HL-60/S4 treated with phorbol 12-myristate 13-acetate at 8.2 ng/mL for 4 days and 3 days (cell line): ENCODE measurements around the gene GRIK1.

Experiments
- in situ Hi-C: fragments of 300-500 bp; cut with MboI; formaldehyde crosslinking; loops from 2 replicates; pipeline ENCODE4 v1.15.0; 2022; ENCODE audit warnings: low sequenced_read_pairs

Gene GRIK1

DNA sequence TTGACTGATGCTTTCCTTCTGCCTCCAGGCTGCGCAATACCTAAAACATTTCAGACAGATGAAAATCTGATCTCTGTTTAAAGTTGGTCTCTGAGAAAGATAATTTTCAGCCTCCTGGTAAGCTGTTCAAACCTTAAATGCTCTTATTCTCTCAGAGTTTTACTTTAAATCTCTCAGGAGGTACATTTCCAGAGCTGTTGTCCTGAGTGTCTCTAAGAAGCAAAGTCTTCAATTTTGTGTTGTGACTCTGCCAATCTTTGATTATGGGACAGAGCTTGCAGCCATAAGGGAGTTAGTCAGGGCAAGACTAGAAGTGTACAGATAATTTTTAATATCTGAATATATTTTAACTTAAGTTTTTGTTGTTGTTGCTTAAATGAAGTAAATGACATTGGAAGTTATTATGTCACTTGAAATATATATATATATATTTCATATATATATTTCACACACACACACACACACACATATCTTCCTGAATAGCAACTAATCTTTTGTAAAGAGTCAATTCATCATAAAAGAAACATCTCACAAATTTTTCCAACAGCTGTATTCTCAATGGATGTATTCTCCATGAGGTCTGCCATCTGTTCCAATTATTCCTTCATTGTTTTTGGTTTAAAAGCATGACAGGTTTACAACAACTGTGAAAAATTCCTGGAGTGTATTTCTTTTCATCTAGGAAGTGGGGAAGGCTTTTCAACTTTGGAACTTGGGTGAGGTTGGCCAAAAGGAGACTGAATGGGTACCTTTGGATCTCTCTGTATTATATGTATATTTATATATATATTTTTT lies 381.7 kb downstream of the GRIK1 start:
- in situ Hi-C loops = no loop called here

DNA sequence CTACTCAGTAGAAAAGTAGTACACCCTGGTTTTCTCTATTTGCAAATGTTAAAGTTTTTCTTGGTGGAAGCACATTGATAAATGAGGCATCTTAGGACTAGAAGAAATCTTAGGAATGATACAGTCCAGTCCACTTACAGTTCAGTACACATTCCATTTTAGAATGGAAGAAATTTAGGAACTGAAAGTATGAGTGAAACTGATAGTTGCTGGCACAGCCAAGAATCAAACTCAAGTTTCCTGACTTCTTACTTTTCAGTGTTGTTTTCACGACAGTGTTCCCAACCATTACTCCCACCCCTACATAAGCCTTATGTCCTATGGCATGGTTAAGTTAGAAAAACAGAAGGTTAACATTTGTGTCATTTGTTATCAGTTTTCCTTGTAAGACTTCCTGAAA lies 382.6 kb downstream of the GRIK1 start:
- in situ Hi-C loops = no loop called here

DNA sequence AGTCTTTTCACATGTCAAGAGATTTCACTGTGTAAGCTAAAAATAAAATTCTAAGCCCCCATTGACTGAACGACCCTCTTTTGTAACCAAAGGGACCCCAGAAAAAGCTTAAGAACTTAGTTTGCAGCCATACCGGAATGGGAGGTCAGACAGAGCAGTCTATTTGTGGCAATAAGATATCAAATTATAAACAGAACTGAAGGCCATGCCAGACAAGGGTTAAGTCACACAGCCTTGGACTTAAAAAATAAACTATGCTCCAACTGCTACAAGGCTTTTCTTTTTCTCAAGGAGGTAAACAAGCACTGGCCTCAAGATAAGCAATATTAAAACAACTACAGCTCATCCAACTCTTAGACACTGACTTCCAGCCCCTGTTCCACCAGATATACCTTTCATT lies 384.2 kb downstream of the GRIK1 start:
- in situ Hi-C loops = no loop called here

DNA sequence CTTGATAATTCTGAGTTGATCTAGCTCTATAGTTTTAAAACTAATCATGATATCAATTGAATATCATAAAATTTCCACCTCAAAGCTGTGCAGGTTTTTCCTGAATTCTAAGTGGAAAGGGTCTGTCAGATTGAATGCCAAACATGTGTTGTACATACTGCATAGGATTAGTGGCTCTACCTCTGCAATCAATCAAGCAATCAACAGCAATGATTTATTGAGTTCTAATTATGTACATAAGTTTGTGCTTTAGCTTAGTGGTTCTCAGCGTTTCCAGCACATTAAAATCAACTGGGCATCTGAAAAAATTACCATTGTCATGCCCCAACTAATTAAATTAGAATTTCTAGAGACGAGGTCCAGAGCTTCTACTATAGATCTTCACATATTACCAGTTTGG lies 389.6 kb downstream of the GRIK1 start:
- in situ Hi-C loops = no loop called here

DNA sequence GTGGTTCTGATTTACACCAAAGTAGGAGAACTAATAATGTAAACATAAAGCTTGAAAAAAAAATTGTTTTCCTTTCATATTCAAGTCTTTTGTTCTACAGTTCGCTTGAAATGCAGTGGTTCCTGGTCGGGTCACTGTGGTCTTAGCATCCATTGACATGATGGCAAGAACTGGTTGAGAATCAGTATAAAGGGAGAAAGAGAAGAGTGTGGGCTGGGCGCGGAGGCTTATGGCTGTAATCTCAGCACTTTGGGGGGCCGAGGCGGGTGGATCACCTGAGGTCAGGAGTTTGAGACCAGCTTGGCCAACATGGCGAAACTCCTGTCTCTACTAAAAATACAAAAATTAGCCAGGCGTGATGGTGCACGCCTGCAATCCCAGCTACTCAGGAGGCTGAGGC lies 390.2 kb downstream of the GRIK1 start:
- in situ Hi-C loops = no loop called here

DNA sequence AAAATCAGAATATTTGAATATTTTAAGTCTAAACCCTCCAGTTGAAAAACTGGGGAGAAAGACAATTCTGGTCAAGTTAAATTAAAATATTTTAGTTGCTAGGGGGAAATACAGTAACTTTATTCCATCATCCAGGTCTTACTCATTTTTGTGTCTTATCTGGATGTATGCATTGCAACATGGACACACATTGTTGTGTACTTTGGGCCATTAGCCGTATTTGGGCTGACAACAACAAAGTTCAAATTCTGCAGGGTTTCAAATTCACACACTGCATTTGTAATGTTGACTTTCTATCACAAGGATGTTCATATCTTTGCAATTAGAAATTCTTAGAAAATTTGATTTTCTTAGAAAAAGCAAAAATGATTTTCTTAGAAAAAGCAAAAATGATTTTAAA lies 391.8 kb downstream of the GRIK1 start:
- in situ Hi-C loops = no loop called here

DNA sequence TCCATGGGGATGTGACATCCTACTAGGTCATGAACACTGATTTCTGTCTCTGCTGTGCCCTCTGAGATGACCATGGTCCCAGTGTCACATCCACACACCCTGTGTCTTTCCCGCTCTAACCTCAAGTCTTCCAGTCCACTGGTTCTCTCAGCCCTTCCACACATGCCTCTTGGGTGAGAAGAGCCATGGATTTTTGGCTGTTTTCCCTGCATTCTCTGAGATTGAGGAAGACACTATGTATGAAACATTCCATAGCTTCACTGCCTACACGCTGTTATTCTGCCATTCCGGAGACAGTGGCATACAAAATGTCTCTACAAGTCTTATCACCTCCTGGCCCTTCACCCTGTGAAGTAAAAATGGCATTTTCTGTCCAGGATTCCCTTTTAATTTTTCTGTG lies 393.7 kb downstream of the GRIK1 start:
- in situ Hi-C loops = no loop called here

DNA sequence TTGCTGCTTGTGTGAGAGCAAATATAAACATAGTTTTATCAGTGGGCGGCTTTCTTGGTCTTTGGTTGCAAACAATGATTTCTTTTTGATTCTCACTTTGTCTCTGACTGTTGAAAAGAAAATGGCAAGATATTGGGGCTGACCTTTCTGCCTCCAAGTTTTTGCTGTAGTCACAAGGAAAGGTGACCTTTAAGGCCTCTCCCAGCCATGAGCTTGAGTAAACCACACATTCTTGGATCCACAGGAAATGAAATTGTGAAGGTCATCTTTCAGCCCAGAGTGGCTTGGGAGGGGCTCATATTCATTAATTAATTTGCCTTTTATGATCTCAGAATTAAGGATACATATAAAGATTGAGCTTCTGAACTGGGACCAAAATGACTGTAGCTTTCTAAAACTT lies 399.5 kb downstream of the GRIK1 start:
- in situ Hi-C loops = no loop called here

DNA sequence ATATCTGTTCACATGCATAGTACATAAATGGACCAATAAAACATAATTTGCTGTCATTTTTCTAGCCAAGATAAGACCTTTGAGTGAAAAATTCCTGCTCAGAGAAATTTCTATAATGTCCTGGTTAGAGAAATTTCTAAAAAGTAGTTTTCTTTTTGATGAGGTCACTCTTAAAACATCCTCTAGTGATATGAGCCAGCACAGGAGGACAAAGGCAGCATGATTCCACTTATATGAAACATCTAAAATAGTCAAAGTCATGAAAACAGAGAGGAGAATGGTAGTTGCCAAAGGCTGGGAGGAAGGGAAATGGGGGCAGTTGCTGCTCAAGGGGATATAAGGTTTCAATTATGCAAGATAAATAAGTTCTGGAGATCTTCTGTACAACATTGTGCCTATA lies 401.7 kb downstream of the GRIK1 start:
- in situ Hi-C loops = no loop called here

DNA sequence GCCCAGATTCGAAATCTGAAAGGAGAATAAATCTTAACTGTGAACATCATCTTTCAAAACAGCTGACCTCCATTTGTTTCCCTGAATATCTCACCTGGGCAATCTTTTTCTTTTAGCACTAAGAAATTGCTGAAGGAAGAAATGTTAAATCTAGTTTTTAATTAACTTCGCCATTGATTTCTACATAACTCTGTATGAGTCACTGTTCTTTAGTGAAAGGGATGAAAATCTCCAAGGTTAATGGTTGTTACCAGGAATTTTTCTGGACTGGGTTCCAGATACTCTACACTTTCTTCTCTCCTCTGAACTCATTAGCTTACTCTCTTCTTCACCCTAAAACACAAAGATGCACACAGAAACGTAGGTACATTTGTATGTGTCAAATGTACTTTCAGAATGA lies 405.3 kb downstream of the GRIK1 start:
- in situ Hi-C loops = no loop called here

DNA sequence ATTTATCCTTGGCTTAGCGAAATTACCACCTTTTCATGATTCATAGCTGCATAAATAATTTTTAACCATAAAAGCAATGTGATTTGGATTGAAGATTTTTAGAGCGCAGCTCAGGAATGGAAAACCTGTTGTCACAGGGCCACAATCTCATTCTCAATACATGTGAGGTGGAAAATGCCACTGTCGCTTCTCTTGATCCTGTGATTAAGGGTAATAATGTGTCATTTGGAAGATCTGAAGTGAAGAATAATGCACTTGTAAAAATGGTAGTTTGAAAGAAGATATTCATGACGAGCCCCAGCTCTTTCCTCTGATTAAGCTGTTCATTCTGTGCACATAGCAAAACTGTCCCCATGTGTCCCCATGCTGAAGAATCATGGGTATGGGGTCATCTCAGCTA lies 410.7 kb downstream of the GRIK1 start:
- in situ Hi-C loops = no loop called here

DNA sequence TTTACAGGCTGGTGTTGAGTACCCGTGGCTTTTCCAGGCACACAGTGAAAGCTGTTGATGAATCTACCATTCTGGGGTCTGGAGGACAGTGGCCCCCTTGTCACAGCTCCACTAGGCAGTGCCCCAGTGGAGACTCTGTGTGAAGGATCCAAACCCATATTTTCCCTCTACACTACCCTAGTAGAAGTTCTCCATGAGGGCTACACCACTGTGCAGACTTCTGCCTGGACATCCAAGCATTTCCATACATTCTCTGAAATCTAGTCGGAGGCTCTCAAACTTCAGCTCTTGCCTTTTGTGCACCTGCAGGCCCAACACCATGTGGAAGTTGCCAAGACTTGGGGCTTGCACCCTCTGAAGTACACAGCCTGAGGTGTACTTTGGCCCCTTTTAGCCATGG lies 413.3 kb downstream of the GRIK1 start:
- in situ Hi-C loops = no loop called here

DNA sequence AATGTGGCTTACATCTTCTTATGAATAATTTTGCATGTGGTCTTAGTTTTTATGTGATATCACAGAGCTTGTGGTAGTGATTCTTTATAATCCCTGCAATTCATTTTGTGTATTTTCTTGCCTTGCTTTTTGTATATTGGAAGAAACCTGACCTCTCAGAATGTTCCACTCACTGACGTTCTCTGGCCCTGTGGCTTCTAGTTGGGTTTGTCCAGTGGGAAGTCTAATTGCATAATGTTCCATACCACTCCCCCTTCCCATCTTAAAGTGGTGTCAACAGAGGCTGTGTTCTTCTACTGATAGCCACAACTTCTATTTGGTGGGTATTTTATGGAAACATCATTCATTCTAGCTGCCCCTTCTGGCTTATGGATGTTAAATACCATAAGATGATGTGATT lies 415.7 kb downstream of the GRIK1 start:
- in situ Hi-C loops = no loop called here

DNA sequence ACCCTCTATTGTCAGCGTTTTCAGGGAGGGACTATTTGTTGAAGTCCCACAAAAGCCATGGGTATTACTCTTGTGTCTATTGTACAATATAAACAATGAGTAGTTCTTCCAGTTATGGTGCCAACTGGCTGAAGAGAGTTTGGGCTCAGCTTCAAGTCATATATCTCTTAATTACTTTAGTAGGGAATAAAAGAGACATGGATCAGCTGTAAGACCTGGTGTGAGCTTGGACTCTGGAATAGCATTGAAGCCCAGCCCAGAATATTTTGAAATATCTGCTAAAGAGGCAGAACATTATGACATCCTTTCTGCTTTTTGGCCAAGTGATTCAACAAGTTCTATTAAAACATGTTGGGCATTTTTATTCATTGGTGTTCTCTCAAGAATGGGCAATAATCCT lies 416.1 kb downstream of the GRIK1 start:
- in situ Hi-C loops = no loop called here

DNA sequence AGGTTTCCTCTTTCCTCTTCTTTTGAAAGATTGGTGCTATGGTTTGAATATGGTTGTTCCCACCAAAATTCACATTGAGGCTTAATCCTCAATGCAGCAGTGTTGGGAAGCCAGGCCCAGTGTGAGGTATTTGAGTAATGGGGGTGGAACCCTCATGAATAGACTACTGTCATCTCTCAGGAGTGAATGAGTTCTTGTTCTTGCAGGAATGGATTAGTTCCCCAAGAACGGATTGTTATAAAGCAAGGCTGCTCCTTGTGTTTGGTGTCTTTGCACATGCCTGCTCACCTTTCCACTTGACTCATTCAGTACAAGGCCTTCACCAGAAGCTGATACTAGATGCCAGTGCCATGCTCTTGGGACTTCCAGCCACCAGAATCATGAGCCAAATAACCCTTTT lies 417.9 kb downstream of the GRIK1 start:
- in situ Hi-C loops = no loop called here

DNA sequence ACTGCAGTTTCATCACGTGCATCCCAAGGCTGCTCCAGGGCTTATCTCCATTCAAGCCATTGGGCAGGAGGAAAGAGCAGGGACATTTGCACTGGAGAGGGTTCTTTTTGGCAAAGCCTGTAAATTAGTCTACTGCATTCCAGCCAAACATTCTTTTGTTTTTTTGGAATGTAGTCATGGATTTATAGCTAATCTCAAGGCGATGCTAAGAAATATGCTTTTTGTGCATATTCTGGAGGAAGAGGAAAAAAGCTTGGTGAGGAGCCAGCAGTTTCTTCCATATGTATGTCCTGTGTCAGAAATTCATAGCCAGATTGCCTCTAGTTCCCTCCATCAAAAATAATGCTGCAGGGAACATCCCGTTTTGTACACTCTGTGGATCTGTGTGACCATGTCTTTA lies 419.6 kb downstream of the GRIK1 start:
- in situ Hi-C loops = no loop called here

DNA sequence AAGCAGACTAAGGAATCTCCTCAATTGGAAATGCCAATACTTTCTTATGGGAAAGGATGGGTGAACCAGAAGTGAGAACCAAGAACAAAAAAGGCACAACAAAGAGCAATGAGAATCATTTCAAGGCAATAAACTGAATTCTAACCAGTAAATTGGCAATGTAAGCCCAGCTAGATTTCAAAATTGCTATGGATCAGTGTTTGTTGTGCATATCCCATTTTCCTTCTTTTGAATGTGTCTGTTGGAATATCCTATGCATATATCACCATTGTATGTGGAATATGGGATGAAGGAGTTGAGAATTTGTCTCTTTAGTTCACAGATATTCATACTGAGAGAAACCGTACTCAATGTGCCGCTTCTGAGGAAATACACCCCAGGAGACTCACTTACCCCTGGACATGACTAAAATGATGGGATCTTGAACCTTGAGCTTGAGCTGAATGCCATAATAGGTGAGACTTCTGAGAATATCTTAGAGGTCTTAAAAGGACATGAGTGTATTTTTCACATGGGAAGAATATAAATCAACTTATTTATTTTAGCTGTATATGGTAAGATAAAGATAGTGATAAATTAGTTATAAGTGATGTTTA lies 425.0 kb downstream of the GRIK1 start:
- in situ Hi-C loops = no loop called here

DNA sequence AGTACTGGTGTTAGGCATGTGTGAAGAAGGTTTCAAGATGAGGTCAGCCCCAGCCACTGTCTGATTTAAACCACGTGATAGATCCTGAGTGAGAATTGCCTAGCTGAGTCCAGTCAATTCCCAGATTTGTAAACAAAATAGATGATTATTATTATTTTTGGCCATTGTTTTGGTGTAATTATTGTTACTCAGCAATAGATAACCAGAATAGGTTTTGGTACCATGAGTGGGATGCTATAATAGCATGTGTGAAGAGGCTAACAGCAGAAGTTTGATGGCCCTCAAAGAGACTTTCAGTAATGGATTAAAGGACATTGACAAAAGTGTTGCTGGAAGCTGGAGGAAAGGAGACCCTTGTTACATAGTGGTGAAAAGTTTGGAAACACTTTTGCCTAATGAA lies 426.3 kb downstream of the GRIK1 start:
- in situ Hi-C loops = no loop called here

DNA sequence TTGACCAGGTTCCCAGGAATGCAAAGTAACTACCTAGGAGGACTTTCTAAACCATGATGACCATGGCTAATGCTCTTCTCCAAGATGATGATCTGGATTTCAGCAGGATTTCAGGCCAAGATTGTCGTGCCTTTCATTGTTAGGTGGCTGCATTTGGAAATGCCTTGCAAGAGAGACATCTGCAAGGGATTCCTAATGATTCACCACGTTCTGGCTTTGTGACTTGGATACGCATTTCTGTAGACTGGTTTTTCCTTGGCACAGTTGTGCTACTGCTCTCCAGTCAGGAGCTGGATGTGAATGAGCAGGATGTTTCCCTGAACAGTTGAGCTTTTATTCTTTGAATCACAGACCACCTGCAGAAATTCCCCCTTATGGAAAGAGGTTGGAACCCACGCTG lies 428.7 kb downstream of the GRIK1 start:
- in situ Hi-C loops = no loop called here

DNA sequence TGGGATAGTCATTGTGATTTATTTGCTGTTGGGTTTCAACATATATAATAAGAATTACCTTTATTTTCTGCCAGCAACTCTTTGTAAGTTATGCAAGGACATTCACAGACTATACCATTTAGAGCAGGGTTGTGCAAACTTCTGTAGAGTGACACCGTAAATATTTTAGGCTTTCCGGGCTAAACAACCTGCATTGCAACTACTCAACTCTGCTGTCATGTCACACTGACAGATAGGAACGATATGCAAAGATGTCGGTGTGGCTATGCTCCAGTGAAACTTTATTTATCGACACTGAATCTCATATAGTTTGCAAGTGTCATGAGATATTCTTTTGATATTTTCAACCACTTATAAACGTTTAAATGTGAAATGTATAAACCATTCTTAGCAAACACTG lies 430.7 kb downstream of the GRIK1 start:
- in situ Hi-C loops = no loop called here

DNA sequence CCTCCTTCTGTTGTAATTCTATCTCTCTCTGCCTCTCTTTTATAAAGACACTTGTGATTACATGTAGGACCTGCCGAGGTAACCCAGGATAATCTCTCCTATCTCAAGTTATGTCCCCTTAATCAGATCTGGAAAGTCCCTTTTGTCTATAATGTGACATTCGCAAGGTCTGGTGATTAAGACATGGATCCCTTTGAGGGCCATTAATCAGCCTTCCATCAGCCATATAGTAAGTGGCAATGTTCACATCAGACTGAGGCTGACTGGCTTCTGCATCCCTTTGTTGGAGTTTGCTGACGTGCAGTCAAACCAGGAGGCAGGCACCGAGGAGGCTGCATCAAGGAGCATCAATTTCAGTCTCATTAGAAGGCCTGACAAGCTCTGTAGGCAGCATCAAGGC lies 431.5 kb downstream of the GRIK1 start:
- in situ Hi-C loops = no loop called here

DNA sequence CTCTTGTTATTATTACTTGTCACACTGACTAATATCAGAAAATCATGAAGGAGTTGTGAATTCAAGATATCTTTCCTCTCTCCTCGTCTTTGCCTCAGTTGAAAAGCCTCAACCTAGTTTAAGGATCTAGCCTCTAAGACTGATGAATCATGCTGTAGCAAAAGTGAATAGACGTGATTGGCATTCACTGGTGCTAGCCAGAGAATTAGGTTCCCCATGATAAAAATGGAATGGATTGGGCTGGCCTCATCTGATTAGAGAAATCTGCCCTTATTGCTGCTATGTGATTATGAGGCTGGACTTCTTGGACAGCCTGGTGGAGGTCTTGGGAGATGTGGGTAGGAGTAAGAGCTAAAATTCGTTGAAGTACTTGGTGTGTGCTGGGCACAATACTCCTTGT lies 432.8 kb downstream of the GRIK1 start:
- in situ Hi-C loops = no loop called here

DNA sequence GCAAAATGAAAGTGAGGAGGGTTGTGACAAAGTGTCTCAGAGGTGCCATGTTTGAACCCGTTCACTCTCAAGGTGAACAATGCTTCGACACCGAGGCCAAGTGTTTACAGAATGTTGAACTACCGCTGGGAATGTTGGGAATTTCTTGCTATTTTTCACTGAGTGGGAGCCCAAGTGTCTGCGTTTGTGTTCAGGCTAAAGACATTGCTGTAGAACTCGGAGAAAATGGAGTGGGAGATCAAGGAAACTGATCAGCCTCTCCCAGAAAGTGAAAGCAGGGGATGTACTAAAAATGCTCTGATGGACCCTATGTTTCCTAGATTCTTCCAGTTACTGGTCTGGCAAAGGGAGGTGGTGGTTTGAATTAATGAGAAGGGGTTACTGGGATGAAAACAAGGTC lies 433.6 kb downstream of the GRIK1 start:
- in situ Hi-C loops = no loop called here
